H1 (cell line): ENCODE results near the gene TRNAU1AP. TPM values are rescaled to one million over a fixed set of nuclear protein-coding genes. Genes with fewer than 3 reads are reported as not detected.
A peak's percentile ranks its signal among the peaks of the same experiment; 100 is the strongest.

Experiments
- CTCF ChIA-PET: fragments of 300-600 bp; sonication (Branson Sonifier 250); formaldehyde crosslinking; loops from one replicate; lab custom pipeline; 2021; ENCODE audit not compliant: partially characterized antibody; lab: Charles Lee
- POLR2A ChIA-PET: fragments of 300-600 bp; sonication (Branson Sonifier 250); formaldehyde crosslinking; loops from one replicate; lab custom pipeline; 2021; ENCODE audit warnings: inconsistent platforms; ENCODE audit not compliant: partially characterized antibody; lab: Charles Lee
- DNase-seq, 2 experiments: peaks; one replicate each; pipeline versions ENCODE4 v3.0.0 to v3.0.0-alpha.2; 2010 to 2022; ENCODE audit warnings: low spot score in 2 of 2, low read depth in 1 of 2, mixed read lengths in 1 of 2
- FAIRE-seq: peaks from 2 replicates; lab custom pipeline; 2011; peaks lifted over from hg19 to GRCh38; lab: Jason Lieb, UNC
- H2AFZ ChIP-seq: 2 replicates; pipeline ENCODE4 v1.8.1; 2012; ENCODE audit warnings: low read length, inconsistent platforms
- H2AK5ac ChIP-seq: 2 replicates; pipeline ENCODE4 v1.6.1; 2013; ENCODE audit warnings: low read depth, low read length
- H2BK120ac ChIP-seq: replicated peaks from 2 replicates; pipeline ENCODE3; 2013; ENCODE audit warnings: low read depth, low read length, inconsistent platforms
- H2BK12ac ChIP-seq: 2 replicates; pipeline ENCODE4 v1.6.1; 2013; ENCODE audit warnings: low read depth, low read length
- H2BK15ac ChIP-seq: 2 replicates; pipeline ENCODE4 v1.6.1; 2013; ENCODE audit warnings: low read length
- H2BK20ac ChIP-seq: 2 replicates; pipeline ENCODE4 v1.6.1; 2013; ENCODE audit warnings: low read length
- H2BK5ac ChIP-seq: 2 replicates; pipeline ENCODE4 v1.6.1; 2013; ENCODE audit warnings: low read depth, low read length
- H3K14ac ChIP-seq: 2 replicates; pipeline ENCODE4 v1.6.1; 2013; ENCODE audit warnings: inconsistent platforms; ENCODE audit not compliant: insufficient read length
- H3K18ac ChIP-seq: 2 replicates; pipeline ENCODE4 v1.6.1; 2013; ENCODE audit warnings: low read length; ENCODE audit errors: extremely low read depth
- H3K23ac ChIP-seq: 2 replicates; pipeline ENCODE4 v1.6.1; 2013; ENCODE audit warnings: inconsistent platforms; ENCODE audit not compliant: insufficient read length
- H3K23me2 ChIP-seq: 2 replicates; pipeline ENCODE4 v1.6.1; 2013; ENCODE audit warnings: low read depth, low read length
- H3K27ac ChIP-seq: 2 replicates; pipeline ENCODE4 v1.6.1; 2011; ENCODE audit warnings: low read depth, low read length, inconsistent platforms
- H3K27me3 ChIP-seq, 4 experiments: replicated peaks in 1 of 4; 1 replicate in 1 of 4; 2 replicates in 3 of 4; pipeline versions ENCODE4 v1.6.1 to v1.8.1; 2011 to 2013; ENCODE audit warnings: low read length in 3 of 4, mild to moderate bottlenecking in 3 of 4, inconsistent platforms in 2 of 4, mixed read lengths in 2 of 4, moderate library complexity in 1 of 4; ENCODE audit not compliant: control insufficient read depth in 3 of 4, insufficient read depth in 3 of 4; ENCODE audit errors: extremely low read depth in 1 of 4
- H3K36me3 ChIP-seq, 4 experiments: 2 replicates each; pipeline versions ENCODE4 v1.6.1 to v1.8.1; 2011 to 2013; ENCODE audit warnings: mild to moderate bottlenecking in 4 of 4, low read length in 3 of 4, moderate library complexity in 2 of 4, control low read depth in 1 of 4, inconsistent platforms in 1 of 4; ENCODE audit not compliant: insufficient read depth in 4 of 4, control insufficient read depth in 2 of 4
- H3K4ac ChIP-seq: replicated peaks from 2 replicates; pipeline ENCODE3; 2013; ENCODE audit warnings: low read length, low read depth, mixed read lengths, inconsistent platforms; ENCODE audit not compliant: insufficient read length
- H3K4me1 ChIP-seq, 4 experiments: replicated peaks in 1 of 4; 1 replicate in 1 of 4; 2 replicates in 3 of 4; pipeline versions ENCODE4 v1.6.1 to v1.8.1; 2011 to 2013; ENCODE audit warnings: low read length in 3 of 4, inconsistent platforms in 2 of 4, mixed read lengths in 1 of 4; ENCODE audit not compliant: insufficient read depth in 4 of 4, control insufficient read depth in 3 of 4
- H3K4me2 ChIP-seq, 2 experiments: 2 replicates each; pipeline versions ENCODE4 v1.6.1 to v1.8.1; 2011 to 2013; ENCODE audit warnings: low read depth in 2 of 2, low read length in 2 of 2, control low read depth in 1 of 2, inconsistent platforms in 1 of 2, mild to moderate bottlenecking in 1 of 2; ENCODE audit not compliant: insufficient read depth in 1 of 2
- H3K4me3 ChIP-seq, 4 experiments: fragments of 200-600, 300-600 bp in 1 of 4; sonication (generic), shearing (Covaris generic), sonication (Bioruptor Twin) in 1 of 4; 2 replicates each; pipeline versions ENCODE4 v1.5.1 to v1.8.1; 2011 to 2016; ENCODE audit warnings: low read length in 4 of 4, low read depth in 3 of 4, control low read depth in 2 of 4, inconsistent platforms in 2 of 4, mild to moderate bottlenecking in 2 of 4, mixed read lengths in 1 of 4, moderate library complexity in 1 of 4; ENCODE audit not compliant: insufficient read depth in 2 of 4; ENCODE audit errors: extremely low read depth in 1 of 4
- H3K56ac ChIP-seq: replicated peaks from 2 replicates; pipeline ENCODE3; 2013; ENCODE audit warnings: low read depth, mild to moderate bottlenecking, mixed read lengths, low read length, inconsistent platforms; ENCODE audit not compliant: insufficient read length
- H3K79me1 ChIP-seq: 2 replicates; pipeline ENCODE4 v1.6.1; 2013; ENCODE audit warnings: low read depth, low read length, control low read depth
- H3K79me2 ChIP-seq, 2 experiments: 2 replicates each; pipeline versions ENCODE4 v1.6.1 to v1.8.1; 2012 to 2013; ENCODE audit warnings: low read length in 2 of 2, mild to moderate bottlenecking in 2 of 2, inconsistent platforms in 1 of 2; ENCODE audit not compliant: insufficient read depth in 2 of 2, control insufficient read depth in 1 of 2
- H3K9ac ChIP-seq, 4 experiments: replicated peaks in 1 of 4; 1 replicate in 1 of 4; 2 replicates in 3 of 4; pipeline versions ENCODE4 v1.6.1 to v1.8.1; 2011 to 2013; ENCODE audit warnings: low read depth in 3 of 4, low read length in 3 of 4, control low read depth in 2 of 4, mild to moderate bottlenecking in 2 of 4, moderate library complexity in 2 of 4, inconsistent platforms in 1 of 4; ENCODE audit errors: extremely low read depth in 1 of 4
- H3K9me3 ChIP-seq, 2 experiments: 2 replicates each; pipeline versions ENCODE4 v1.6.1 to v1.8.1; 2012 to 2013; ENCODE audit warnings: mild to moderate bottlenecking in 2 of 2, moderate library complexity in 2 of 2, control low read depth in 1 of 2, inconsistent platforms in 1 of 2, low read depth in 1 of 2, low read length in 1 of 2, mixed read lengths in 1 of 2; ENCODE audit not compliant: insufficient read depth in 2 of 2
- H4K20me1 ChIP-seq, 2 experiments: replicated peaks in 1 of 2; 2 replicates each; pipeline versions ENCODE3 to v1.8.1; 2011 to 2013; ENCODE audit warnings: inconsistent platforms in 2 of 2, low read length in 2 of 2, mild to moderate bottlenecking in 1 of 2; ENCODE audit not compliant: insufficient read depth in 2 of 2, control insufficient read depth in 1 of 2
- H4K5ac ChIP-seq: 2 replicates; pipeline ENCODE4 v1.6.1; 2013; ENCODE audit warnings: low read length, low read depth, mixed read lengths, inconsistent platforms; ENCODE audit not compliant: insufficient read length
- H4K8ac ChIP-seq: 2 replicates; pipeline ENCODE4 v1.8.0; 2013; ENCODE audit warnings: mild to moderate bottlenecking, moderate library complexity, low read length, inconsistent platforms; ENCODE audit not compliant: insufficient read depth; ENCODE audit errors: extremely low read depth
- H4K91ac ChIP-seq: replicated peaks from 2 replicates; pipeline ENCODE3; 2013; ENCODE audit warnings: low read length, mixed read lengths, inconsistent platforms; ENCODE audit not compliant: insufficient read length
- ASH2L ChIP-seq: fragments of 200-600, 300-600 bp; sonication (generic); IDR thresholded peaks from one replicate; pipeline ENCODE4 v1.7.1; 2017; ENCODE audit warnings: low read length
- CREB1 ChIP-seq: IDR thresholded peaks from 2 replicates; pipeline ENCODE4 v1.6.1; 2012; ENCODE audit warnings: inconsistent platforms
- GABPA ChIP-seq: IDR thresholded peaks from 2 replicates; pipeline ENCODE4 v1.6.1; 2011; ENCODE audit warnings: mild to moderate bottlenecking, low read length, moderate library complexity, borderline replicate concordance; ENCODE audit not compliant: insufficient read depth
- HDAC2 ChIP-seq, 2 experiments: fragments of 300-600 bp in 1 of 2; sonication (generic) in 1 of 2; IDR thresholded peaks; 2 replicates each; pipeline ENCODE4 v1.6.1; 2011 to 2012; ENCODE audit warnings: low read depth in 2 of 2, low read length in 2 of 2, mild to moderate bottlenecking in 2 of 2, moderate library complexity in 2 of 2, borderline replicate concordance in 1 of 2, inconsistent platforms in 1 of 2
- JUN ChIP-seq: IDR thresholded peaks from 2 replicates; pipeline ENCODE4 v1.6.1; 2011; ENCODE audit warnings: low read depth, mild to moderate bottlenecking, improper control_type of control experiment, low read length
- POLR2AphosphoS5 ChIP-seq: IDR thresholded peaks from 2 replicates; pipeline ENCODE4 v1.6.1; 2011; ENCODE audit warnings: low read depth, low read length
- RNF2 ChIP-seq: fragments of 200-900, 300-1000 bp; sonication (generic); IDR thresholded peaks from 2 replicates; pipeline ENCODE4 v1.7.1; 2016; ENCODE audit warnings: borderline replicate concordance, low read depth, mild to moderate bottlenecking, antibody characterized with exemption, low read length; ENCODE audit not compliant: poor library complexity, severe bottlenecking; ENCODE audit errors: missing control alignments
- SRF ChIP-seq: IDR thresholded peaks from 2 replicates; pipeline ENCODE4 v1.6.1; 2011; ENCODE audit warnings: mild to moderate bottlenecking, low read depth, low read length, moderate library complexity
- SUZ12 ChIP-seq: fragments of 200-600 bp; sonication (generic); IDR thresholded peaks from 2 replicates; pipeline ENCODE4 v1.6.1; 2012; ENCODE audit warnings: mild to moderate bottlenecking, inconsistent platforms, low read length, moderate library complexity, mixed read lengths
- WGBS, 2 experiments: shearing (Covaris generic) in 1 of 2; methylation state at CpG; one replicate each; pipeline versions ENCODE4 v1.1.6 to v1.1.7; 2013 to 2015; ENCODE audit warnings: low lambda C conversion rate in 2 of 2, mixed read lengths in 2 of 2, inconsistent platforms in 1 of 2, low coverage in 1 of 2, missing lambda C conversion rate in 1 of 2; ENCODE audit not compliant: insufficient replicate concordance in 2 of 2, insufficient coverage in 1 of 2, insufficient read length in 1 of 2; ENCODE audit errors: extremely low coverage in 1 of 2, missing lambda C conversion rate in 1 of 2; 5-methylcytosine and 5-hydroxymethylcytosine counted together
- polyA plus RNA-seq, 7 experiments: library from polyadenylated mRNA; depleted of rRNA in 3 of 7; stranded (reverse) in 5 of 7; unstranded in 2 of 7; fragments of >200 nt in 5 of 7; fragments of 200-250 nt in 2 of 7; gene quantifications; 1 replicate in 5 of 7; 2 replicates in 1 of 7; 4 replicates in 1 of 7; pipeline versions ENCODE4 v1.2.1 to v1.2.3, GENCODE V29; 2011 to 2013; ENCODE audit warnings: missing spikeins in 2 of 7, mixed read lengths in 2 of 7
- total RNA-seq: library from RNA; stranded (reverse); fragmentation: NEBNext Ultra II Directional; extraction: Animal tissue kit (Norgen Biotek cat#: 25700); gene quantifications from 2 replicates; pipeline ENCODE4 v1.2.1, GENCODE V29; 2021
- TF ChIP-seq, protein P1 (sequence below): IDR thresholded peaks from 2 replicates; pipeline ENCODE4 v1.6.1; 2012; ENCODE audit warnings: inconsistent platforms

The TRNAU1AP gene
- total and polyA plus RNA-seq, 2 of the 8 experiments (the other 6 are each of a cell fraction or from before 2014, with no cell fraction given): 35.2 to 37.1 TPM

DNA sequence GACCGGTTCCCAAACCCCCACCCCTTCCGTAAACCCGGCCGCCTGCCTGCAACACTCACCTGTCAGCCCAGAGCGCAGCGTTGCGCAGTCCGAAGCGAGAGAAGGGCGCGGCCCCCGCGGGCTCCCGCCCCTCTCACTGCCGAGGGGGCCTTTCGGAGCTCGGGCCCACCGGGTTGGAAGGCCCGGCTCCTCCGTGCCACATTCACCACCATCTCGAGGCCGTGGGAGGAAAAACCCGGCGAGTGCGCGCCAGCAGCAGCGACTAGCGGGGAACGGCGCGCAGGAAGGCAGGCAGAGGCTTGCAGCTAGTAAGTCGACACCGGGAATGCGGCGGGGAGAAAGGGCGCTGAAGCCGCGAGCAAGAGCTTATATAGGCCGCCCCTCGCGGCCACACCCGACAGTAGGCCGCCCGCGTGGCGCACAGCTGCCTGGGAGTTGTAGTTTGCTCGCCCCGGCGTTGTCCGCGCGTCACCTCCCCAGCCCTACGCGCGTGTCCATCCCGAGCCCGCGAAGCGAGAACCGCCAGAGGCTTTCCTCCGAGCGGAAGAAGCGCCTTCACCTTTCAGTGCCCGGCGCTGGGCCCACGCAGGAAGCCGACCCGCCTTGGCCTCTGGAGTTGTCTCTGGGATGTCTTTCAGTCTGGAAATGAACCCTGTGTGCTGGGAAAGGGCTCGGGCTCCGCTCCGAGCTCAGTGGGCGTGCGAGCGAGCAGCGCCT, 28.8 kb downstream of the TRNAU1AP start:
- peak overlapping the region; percentile 89 for H4K91ac ChIP-seq
- peak overlapping the region; percentile 74 for H3K4ac ChIP-seq
- H2AFZ ChIP-seq: no peak overlapping the region
- peak overlapping the region; percentile 85 for H2BK120ac ChIP-seq
- H2BK20ac ChIP-seq: no peak overlapping the region
- peaks cover 10 to 21% of the 10 kb centered on the region in 2 experiments for H3K79me2 ChIP-seq
- FAIRE-seq (no peak), DNase-seq (peak; percentile 79 to 99)
- H3K9me3 ChIP-seq: no peaks in the 10 kb centered on the region
- no peak overlapping the region for H2BK12ac ChIP-seq
- peaks cover 15% of the 10 kb centered on the region for H3K23me2 ChIP-seq
- peaks cover 15 to 23% of the 10 kb centered on the region in 2 experiments for H4K20me1 ChIP-seq
- H3K14ac ChIP-seq: no peak overlapping the region
- no peak overlapping the region for H3K23ac ChIP-seq
- H3K79me1 ChIP-seq: peaks cover 4% of the 10 kb centered on the region; the same call in 1 of the 2 replicates
- peaks cover 0 to 11% (median 6%) of the 10 kb centered on the region in 4 experiments; a peak in 4 of 7 replicates for H3K4me1 ChIP-seq
- H3K4me3 ChIP-seq: peak overlapping the region; percentile 86 to 97 (median 92)
- no peak overlapping the region for H2AK5ac ChIP-seq
- POLR2A ChIA-PET: interaction anchor here (0.5 to 23.4 kb wide), 60 partner anchors 17 to 709 kb away, joined by 3 to 660 read pairs (median 4); partner anchors contain the start of genes GMEB1, MED18, PHACTR4 and RAB42
- H3K4me2 ChIP-seq: peak overlapping the region; percentile 75 to 90
- peak overlapping the region; percentile 30; the same call in 1 of the 2 replicates for H3K27ac ChIP-seq
- peak overlapping the region; percentile 86 for H3K56ac ChIP-seq
- CTCF ChIA-PET: interaction anchor here (0.7 to 9.7 kb wide), 18 partner anchors 9 to 1176 kb away, joined by 3 to 73 read pairs (median 4); partner anchors contain the start of genes RAB42 and TRNAU1AP
- peak overlapping the region; percentile 69 to 89 (median 76); a peak in 6 of 7 replicates for H3K9ac ChIP-seq
- peaks cover 19 to 42% (median 34%) of the 10 kb centered on the region in 4 experiments for H3K36me3 ChIP-seq
- H2BK15ac ChIP-seq: no peak overlapping the region
- peaks cover 0 to 4% (median 2%) of the 10 kb centered on the region in 4 experiments; a peak in 2 of 7 replicates for H3K27me3 ChIP-seq
- H4K8ac ChIP-seq: no peak overlapping the region; the same call in none of the 2 replicates
- peak overlapping the region; percentile 93 for H3K18ac ChIP-seq
- H4K5ac ChIP-seq: peak overlapping the region; percentile 84
- H2BK5ac ChIP-seq: peak overlapping the region; percentile 81; the same call in 1 of the 2 replicates
- 2% methylated on average over 72 of the region's 75 CpGs; no CpG with 5 or more reads in 1 of the 2 experiments for WGBS, 2 experiments
- TF ChIP-seq JUN: no peak
- no peak for TF ChIP-seq RNF2
- peak; percentile 99 for TF ChIP-seq POLR2AphosphoS5
- TF ChIP-seq, protein P1, sequence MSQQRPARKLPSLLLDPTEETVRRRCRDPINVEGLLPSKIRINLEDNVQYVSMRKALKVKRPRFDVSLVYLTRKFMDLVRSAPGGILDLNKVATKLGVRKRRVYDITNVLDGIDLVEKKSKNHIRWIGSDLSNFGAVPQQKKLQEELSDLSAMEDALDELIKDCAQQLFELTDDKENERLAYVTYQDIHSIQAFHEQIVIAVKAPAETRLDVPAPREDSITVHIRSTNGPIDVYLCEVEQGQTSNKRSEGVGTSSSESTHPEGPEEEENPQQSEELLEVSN: peak; percentile 53; the same call in 1 of the 2 replicates
- TF ChIP-seq HDAC2 (IDR thresholded peaks at IDR 0.05; ENCODE audit: borderline replicate concordance in 1 of 2, low read depth in 2 of 2, low read length in 2 of 2): peak in 1 of 2 experiments; percentile 20; a peak in 1 of 4 replicates
- TF ChIP-seq CREB1: peak; percentile 82
- TF ChIP-seq SRF: no peak
- no peak for TF ChIP-seq SUZ12
- TF ChIP-seq GABPA: no peak
- peak; percentile 58 for TF ChIP-seq ASH2L
